ENCODE results near the gene SERGEF.

The SERGEF gene

DNA sequence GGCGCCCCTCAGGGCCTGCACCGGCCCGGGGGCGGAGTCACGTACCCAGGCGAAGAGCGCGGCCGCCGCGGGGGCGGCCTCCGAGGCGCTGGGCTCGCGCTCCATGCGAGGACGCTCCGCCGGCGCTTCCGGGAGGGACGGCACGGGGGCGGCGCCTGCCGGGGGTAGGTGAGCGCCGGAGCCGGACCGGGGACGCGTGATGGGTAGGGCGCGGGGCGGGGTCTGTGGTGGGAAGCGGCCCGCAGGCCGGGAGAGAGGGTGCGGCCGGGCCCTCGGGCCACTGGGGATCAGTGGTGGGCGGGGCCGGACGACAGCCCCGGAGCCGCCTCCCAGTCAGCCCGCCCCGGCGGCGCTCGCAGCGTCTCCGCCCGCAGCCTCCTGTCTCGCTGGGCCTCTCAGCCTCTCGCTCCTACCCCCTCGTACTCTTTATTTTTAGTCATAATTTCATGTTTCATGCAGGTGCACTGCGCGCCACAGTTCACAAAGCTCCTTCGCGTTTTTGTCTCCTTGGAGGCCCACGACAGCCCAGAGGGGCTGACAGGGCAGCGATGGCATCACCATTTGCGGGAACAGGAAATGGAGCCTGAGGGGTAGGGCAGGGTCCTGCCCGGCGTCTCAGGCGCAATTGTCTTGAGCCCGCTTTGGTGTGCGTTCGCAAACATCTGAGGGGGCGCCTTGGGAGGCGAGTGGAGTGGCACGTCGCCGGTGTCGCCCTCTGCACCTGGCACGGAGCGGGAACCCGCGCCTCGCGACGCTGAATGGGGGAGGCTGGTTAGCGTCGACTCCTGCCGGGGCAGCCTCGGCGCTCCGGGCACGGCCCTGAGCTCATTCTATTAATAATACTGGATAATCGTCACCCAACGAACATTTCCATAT, at the start of gene SERGEF:
SERGEF (minus strand) TSS at position 142 of the 876 bp plus-strand sequence; CDS start at position 105, 37 bp downstream.
- Histone ChIP-seq H3K36me3 (ENCODE audit: control insufficient read depth, low read length) (no peaks in the 10 kb centered on the region), H3K4me3 (ENCODE audit: low read length) (peak within 1 kb of the TSS; percentile 78), H3K9me3 (ENCODE audit: control insufficient read depth, insufficient read depth, low read length) (no peaks in the 10 kb centered on the region), H3K79me2 (ENCODE audit: control insufficient read depth, low read length) (peaks cover 32% of the 10 kb centered on the region), H3K27me3 (ENCODE audit: control insufficient read depth, low read length) (no peaks in the 10 kb centered on the region), H3K9me2 (replicated peaks; ENCODE audit: control insufficient read depth, low read length) (no peaks in the 10 kb centered on the region), H3K27ac (ENCODE audit: low read depth, low read length) (peak within 1 kb of the TSS; percentile 77), H4K20me1 (ENCODE audit: control insufficient read depth, insufficient read depth, low read depth, low read length) (no peaks in the 10 kb centered on the region), H3F3A (ENCODE audit: control insufficient read depth, insufficient read depth) (no peaks in the 10 kb centered on the region), H3K4me2 (ENCODE audit: low read length) (peak within 1 kb of the TSS; percentile 91), H3K4me1 (ENCODE audit: control insufficient read depth, low read length) (peaks cover 32% of the 10 kb centered on the region)
- TF ChIP-seq, protein P1, sequence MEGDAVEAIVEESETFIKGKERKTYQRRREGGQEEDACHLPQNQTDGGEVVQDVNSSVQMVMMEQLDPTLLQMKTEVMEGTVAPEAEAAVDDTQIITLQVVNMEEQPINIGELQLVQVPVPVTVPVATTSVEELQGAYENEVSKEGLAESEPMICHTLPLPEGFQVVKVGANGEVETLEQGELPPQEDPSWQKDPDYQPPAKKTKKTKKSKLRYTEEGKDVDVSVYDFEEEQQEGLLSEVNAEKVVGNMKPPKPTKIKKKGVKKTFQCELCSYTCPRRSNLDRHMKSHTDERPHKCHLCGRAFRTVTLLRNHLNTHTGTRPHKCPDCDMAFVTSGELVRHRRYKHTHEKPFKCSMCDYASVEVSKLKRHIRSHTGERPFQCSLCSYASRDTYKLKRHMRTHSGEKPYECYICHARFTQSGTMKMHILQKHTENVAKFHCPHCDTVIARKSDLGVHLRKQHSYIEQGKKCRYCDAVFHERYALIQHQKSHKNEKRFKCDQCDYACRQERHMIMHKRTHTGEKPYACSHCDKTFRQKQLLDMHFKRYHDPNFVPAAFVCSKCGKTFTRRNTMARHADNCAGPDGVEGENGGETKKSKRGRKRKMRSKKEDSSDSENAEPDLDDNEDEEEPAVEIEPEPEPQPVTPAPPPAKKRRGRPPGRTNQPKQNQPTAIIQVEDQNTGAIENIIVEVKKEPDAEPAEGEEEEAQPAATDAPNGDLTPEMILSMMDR (IDR thresholded peaks at IDR 0.05; ENCODE audit: low read depth, low read length, poor library complexity, severe bottlenecking) = peak; percentile 15
- TF ChIP-seq EZH2phosphoT487 (IDR thresholded peaks at IDR 0.05; ENCODE audit: borderline replicate concordance, low read length) = no peak

DNA sequence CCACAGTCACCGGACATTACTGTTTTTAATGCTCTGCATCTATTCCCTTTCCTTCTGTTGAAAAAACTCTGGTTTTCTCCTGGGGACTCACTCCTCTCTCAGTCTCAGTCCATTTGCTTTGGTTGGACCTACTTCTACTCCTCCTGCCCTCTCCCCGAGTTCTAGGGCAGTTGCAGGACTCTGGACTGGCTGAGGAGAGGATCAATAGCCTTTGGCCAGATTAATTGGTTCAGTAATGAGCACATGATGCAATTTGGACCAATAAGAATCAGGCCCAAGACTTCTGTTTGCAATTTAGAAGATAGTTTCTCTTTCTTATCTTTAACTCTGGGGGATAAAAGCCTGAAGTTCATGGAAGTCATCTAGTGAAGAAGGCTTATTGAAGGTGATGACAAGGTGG, 48.5 kb upstream of the SERGEF start:
- Histone ChIP-seq H3K4me3 (ENCODE audit: low read length) (no peak overlapping the region), H3K9me2 (replicated peaks; ENCODE audit: control insufficient read depth, low read length) (no peaks in the 10 kb centered on the region), H3K27me3 (ENCODE audit: control insufficient read depth, low read length) (peaks cover 6% of the 10 kb centered on the region; the same call in 1 of the 2 replicates), H3F3A (ENCODE audit: control insufficient read depth, insufficient read depth) (no peaks in the 10 kb centered on the region), H3K4me2 (ENCODE audit: low read length) (no peak overlapping the region), H3K27ac (ENCODE audit: low read depth, low read length) (no peak overlapping the region), H3K36me3 (ENCODE audit: control insufficient read depth, low read length) (no peaks in the 10 kb centered on the region), H3K4me1 (ENCODE audit: control insufficient read depth, low read length) (peaks cover 5% of the 10 kb centered on the region), H4K20me1 (ENCODE audit: control insufficient read depth, insufficient read depth, low read depth, low read length) (no peaks in the 10 kb centered on the region), H3K79me2 (ENCODE audit: control insufficient read depth, low read length) (no peaks in the 10 kb centered on the region), H3K9me3 (ENCODE audit: control insufficient read depth, insufficient read depth, low read length) (no peaks in the 10 kb centered on the region)
- TF ChIP-seq, protein P1 (IDR thresholded peaks at IDR 0.05; ENCODE audit: low read depth, low read length, poor library complexity, severe bottlenecking) = no peak
- TF ChIP-seq EZH2phosphoT487 (IDR thresholded peaks at IDR 0.05; ENCODE audit: borderline replicate concordance, low read length) = no peak

DNA sequence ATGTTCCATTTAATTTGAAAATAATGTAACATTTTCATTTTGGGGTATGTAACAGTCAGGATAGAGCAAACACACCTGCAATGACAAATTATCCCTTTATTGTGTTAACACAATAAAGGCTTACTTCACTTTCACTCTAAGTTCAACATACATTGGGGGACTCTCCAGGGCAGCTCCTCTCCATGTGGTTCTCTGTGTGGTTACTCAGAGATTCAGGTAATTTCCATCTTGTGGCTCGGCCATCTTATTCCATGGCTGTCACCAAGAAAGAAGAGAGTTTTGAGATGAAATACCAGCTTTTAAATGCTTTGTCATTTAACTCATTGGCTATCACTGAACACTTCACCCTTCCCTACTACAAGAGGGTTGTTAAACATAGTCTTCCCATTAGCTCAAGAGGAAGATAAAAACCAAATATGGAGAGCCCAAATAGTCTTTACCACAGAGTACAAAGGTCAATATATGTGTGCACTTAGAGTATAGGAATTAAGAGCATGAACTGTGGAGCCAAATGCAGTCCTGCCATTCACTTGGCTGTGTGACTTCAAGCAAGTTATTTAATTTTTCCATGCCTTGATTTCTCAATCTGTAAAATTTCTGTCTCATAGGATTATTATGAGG, 43.8 kb upstream of the SERGEF start:
- Histone ChIP-seq H3K79me2 (ENCODE audit: control insufficient read depth, low read length) (no peaks in the 10 kb centered on the region), H3K9me2 (replicated peaks; ENCODE audit: control insufficient read depth, low read length) (no peaks in the 10 kb centered on the region), H3K27ac (ENCODE audit: low read depth, low read length) (no peak overlapping the region), H3K4me1 (ENCODE audit: control insufficient read depth, low read length) (no peaks in the 10 kb centered on the region), H3K27me3 (ENCODE audit: control insufficient read depth, low read length) (peaks cover 3% of the 10 kb centered on the region; the same call in 1 of the 2 replicates), H3K36me3 (ENCODE audit: control insufficient read depth, low read length) (no peaks in the 10 kb centered on the region), H3F3A (ENCODE audit: control insufficient read depth, insufficient read depth) (no peaks in the 10 kb centered on the region), H3K9me3 (ENCODE audit: control insufficient read depth, insufficient read depth, low read length) (no peaks in the 10 kb centered on the region), H4K20me1 (ENCODE audit: control insufficient read depth, insufficient read depth, low read depth, low read length) (no peaks in the 10 kb centered on the region), H3K4me2 (ENCODE audit: low read length) (no peak overlapping the region), H3K4me3 (ENCODE audit: low read length) (no peak overlapping the region)
- TF ChIP-seq EZH2phosphoT487 (IDR thresholded peaks at IDR 0.05; ENCODE audit: borderline replicate concordance, low read length) = no peak
- TF ChIP-seq, protein P1 (IDR thresholded peaks at IDR 0.05; ENCODE audit: low read depth, low read length, poor library complexity, severe bottlenecking) = no peak
